CD4-positive, alpha-beta T cell treated with Interleukin-2 at 100 ng/mL for 4 hours (primary cell): ENCODE measurements around the gene ALDH16A1.
A peak's percentile ranks its signal among the peaks of the same experiment; 100 is the strongest.
"Not testable (repeated sequence)": the region's sequence is repeated elsewhere in the genome, so short reads cannot be mapped to it uniquely, and the experiment has no call there.

ENCODE experiments used
- DNase-seq: peaks from one replicate; pipeline ENCODE4 v3.0.0-alpha.2; 2020; ENCODE audit warnings: low spot score

The ALDH16A1 gene

DNA sequence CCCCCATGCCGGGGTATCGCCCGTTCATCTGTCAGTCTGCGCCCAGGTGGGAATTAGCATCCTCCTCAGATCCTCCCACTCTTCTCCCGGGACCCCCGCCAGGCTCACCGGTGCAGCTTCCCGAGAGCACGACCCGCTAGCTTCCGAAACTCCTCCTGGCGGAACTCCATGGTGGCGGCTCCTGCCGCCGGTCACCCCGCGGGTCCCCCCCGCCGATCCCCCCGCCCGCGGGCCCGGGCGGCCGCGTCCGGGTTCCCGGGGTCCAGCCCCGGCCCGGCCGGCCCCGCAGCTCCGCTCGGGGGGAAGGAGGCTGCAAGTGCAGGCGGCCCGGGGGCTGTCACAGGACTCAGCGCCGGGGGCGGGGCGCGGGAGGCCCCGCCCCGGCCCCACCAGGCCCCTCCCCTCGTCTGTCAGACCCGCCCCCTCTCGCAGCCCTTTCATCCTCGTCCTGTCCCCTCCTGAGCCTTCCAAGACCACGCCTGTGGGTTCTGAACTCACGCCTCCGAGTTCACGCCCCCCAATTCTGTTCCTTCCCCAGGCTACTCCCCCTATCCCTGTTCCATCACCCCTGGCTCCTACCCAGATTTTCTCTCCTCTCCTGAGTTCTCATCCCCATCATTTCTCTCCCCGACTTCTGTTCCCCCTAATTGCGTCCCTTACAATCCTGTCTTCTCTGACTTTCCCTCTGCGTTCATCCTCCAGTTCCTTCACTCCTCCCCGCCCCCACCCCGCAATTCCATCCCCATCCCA, 11.6 kb upstream of the ALDH16A1 start, which contains the start of gene SLC17A7:
TSS of gene SLC17A7 (minus strand) at position 318 of the 750 bp plus-strand sequence. CDS start at position 170, 148 bp downstream.
- DNase-seq, result no peak

GRCh38 chr19:49441960-49442350, 11.1 kb upstream of the ALDH16A1 start:
- DNase-seq, result no peak

DNA sequence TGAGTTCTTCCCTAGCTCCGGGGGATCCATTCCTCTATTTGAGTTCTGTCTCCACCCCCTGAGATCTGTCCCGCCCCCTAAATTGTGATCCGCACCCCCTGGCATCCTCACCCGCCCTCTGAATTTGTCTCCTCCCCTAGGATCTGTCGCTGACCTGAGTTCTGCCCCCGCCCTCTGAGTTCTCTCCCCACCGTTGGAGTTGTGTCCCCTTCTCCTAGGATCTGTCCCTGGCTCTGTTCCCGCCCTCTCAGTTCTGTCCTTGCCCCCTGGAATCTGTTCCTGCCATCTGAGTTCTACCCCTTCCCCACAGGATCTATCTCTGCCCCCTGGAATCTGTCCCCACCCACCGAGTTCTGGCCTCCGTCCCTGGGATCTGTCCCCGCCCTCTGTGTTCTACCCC, 10.7 kb upstream of the ALDH16A1 start:
- DNase-seq, result no peak

GRCh38 chr19:49442771-49443365, 10.2 kb upstream of the ALDH16A1 start:
- peak; percentile 37 for DNase-seq

DNA sequence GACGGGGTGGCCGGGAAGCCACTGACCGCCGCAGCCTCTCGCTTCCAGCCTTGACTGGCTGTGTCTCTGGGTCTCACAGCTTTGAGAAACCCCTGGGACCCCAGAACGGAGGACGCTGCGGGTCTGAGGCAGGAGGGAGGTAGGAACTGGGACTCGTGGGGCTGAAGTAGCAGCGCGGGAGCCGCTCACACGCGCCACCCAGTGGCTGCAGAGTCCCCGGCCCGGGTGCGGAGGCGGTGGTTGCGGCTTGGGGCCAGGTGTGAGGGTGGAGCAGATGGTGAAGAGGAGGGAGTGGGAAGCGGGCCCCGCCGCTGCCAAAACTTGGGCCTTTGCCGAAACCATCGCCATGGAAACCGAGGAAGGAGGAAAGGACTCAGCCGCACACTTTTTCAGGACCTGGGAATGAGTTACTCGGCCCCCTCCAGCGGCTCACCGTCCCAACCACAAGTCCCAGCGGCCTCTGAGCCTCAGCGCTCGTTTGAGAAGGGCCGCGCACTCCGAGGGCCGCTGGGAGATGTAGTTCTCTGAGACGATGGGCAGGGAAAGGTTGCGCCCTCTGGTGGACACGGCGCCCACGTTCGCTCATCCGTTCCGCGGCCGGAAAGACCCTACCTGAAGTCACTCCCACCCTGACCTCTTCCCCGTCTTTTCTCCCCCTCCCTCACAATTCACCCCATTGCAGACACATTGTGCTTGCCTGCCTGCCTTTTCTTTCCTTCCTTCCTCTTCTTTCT, 9.5 kb upstream of the ALDH16A1 start:
- DNase-seq, result peak; percentile 93

- not testable (repeated sequence) for DNase-seq
These were observed 8.8 kb upstream of the ALDH16A1 start for GRCh38 chr19:49444100-49444700.

- no peak for DNase-seq
These were observed 7.0 kb upstream of the ALDH16A1 start for GRCh38 chr19:49445997-49446396.

GRCh38 chr19:49447485-49448431, 5.3 kb upstream of the ALDH16A1 start:
- DNase-seq, result no peak

DNA sequence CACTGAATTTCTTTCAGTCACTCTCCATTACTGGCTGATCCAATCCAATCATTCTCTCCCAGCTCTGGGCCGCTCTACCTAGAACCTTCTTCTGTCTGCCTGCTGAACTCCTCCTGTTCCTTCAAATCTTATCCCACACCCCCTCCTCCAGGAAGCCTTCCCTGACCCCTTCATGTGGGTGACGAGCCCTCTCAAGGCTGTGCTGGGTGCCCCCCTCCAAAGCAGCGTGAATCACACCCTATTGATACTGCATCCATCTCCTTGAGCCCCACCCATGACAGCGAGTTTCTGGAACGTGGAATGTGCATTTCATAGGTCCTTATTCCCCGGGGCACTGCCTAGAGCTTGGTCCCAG, 4.6 kb upstream of the ALDH16A1 start:
- no peak for DNase-seq

- no peak for DNase-seq
These were observed 2.6 kb upstream of the ALDH16A1 start for GRCh38 chr19:49450405-49450804.

DNA sequence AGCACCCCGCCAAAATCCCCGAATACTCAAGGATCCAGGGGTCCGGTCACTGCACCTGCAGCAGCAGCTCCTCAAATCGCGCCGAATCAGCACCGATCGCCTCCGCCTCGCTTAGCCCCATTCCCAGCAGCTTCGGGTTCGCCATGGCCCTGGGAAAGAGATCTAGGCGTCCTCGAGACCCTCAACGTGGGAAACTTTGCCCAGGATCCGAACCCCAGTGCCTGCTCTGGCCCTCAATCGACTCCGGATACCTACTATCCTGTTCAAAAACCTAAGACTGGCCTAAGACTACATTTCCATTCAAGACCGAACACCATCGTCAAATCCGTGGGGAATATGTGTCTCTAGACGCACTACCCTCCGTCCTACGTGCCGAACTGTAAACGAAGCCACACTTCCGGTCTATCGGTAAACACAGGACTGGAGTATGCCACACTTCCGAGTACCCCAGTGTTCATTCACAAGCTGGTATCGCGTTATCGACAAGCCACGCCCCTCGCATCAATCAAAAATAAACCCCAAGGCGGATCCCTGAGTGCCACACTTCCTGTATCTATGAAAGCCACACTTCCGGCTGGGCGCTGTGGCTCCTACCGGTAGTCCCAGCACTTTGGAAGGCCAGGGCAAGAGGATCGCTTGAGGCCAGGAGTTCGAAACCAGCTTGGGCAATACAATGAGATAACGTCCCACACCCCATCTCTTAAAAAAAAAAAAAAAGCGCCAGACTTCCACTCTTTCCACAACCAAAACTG, 1.4 kb upstream of the ALDH16A1 start, which contains the start of gene PIH1D1:
TSS of gene PIH1D1 (minus strand) at position 385 of the 752 bp plus-strand sequence. CDS start at position 145, 240 bp downstream.
- DNase-seq, result peak; percentile 98

GRCh38 chr19:49453757-49454240, 774 bp downstream of the ALDH16A1 start:
- DNase-seq, result no peak

DNA sequence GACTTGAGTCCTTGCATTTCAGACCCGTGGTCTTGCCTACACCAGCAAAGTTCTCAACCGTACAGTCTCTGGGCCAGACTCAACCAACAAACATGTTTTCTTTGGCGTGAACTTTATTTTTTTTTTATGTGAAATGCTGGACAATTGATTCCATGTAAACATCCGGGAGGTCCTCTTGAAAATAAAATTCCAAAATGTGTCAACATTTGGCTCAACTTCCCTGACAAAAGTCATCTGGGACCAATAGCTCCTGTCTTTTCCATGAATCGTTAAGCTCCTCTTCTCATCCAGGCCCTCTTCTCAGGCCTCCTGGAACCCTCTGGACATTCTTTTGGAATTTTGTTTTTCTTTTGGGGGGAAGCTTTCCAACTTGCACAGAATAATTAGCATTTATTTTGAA, 2.7 kb downstream of the ALDH16A1 start:
- no peak for DNase-seq

DNA sequence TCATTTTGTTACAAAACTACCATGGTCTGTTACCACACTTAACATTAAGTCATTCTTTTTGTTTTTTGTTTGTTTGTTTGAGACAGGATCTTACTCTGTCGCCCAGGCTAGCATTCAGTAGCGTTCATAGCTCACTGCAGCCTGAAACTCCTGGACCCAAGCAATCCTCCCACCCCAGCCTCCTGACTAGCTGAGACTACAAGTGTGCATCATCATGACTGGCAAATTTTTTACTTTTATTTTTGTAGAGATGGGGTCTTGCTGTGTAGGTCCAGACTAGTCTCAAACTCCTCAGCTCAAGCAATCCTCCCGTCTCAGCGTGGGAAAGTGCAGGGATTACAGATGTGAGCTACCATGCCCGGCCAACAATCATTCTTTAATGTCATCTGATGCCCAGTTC, 3.3 kb downstream of the ALDH16A1 start:
- no peak for DNase-seq

GRCh38 chr19:49458567-49458903, 5.5 kb downstream of the ALDH16A1 start:
- no peak for DNase-seq

DNA sequence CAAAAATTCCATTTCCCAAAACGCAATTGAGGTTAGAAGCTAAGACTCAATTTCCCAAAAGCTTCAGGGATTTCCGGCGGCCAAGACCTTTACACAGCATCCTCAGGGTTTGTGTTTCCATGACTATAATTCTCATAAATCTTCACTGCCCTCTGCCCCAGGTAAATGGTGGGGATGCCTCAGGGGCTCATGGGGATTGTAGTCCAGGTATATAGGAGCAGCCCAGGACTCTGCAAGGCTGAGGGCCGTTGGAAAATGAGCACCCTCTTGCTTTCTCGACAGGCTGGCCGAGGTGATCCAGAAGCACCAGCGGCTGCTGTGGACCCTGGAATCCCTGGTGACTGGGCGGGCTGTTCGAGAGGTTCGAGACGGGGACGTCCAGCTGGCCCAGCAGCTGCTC, 6.4 kb downstream of the ALDH16A1 start:
- no peak for DNase-seq

GRCh38 chr19:49461130-49461529, 8.1 kb downstream of the ALDH16A1 start:
- not testable (repeated sequence) for DNase-seq

GRCh38 chr19:49461656-49462055, 8.6 kb downstream of the ALDH16A1 start:
- no peak for DNase-seq

DNA sequence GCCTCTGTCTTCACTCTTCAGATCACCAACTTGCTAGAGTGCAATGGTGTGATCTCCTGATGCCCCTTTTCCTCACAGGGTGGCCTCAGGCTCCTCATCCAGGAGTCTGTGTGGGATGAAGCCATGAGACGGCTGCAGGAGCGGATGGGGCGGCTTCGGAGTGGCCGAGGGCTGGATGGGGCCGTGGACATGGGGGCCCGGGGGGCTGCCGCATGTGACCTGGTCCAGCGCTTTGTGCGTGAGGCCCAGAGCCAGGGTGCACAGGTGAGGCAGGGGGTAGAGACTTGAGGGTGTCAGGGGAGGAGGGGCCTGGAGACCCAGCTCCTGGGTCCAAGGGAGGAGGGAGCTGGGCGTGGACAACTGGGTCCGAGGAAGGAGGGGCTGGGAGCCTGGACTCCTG, 9.5 kb downstream of the ALDH16A1 start:
- no peak for DNase-seq

GRCh38 chr19:49463960-49464740, 11.1 kb downstream of the ALDH16A1 start:
- no peak for DNase-seq
